ENCODE data around the gene CAMSAP1.

The CAMSAP1 gene

DNA sequence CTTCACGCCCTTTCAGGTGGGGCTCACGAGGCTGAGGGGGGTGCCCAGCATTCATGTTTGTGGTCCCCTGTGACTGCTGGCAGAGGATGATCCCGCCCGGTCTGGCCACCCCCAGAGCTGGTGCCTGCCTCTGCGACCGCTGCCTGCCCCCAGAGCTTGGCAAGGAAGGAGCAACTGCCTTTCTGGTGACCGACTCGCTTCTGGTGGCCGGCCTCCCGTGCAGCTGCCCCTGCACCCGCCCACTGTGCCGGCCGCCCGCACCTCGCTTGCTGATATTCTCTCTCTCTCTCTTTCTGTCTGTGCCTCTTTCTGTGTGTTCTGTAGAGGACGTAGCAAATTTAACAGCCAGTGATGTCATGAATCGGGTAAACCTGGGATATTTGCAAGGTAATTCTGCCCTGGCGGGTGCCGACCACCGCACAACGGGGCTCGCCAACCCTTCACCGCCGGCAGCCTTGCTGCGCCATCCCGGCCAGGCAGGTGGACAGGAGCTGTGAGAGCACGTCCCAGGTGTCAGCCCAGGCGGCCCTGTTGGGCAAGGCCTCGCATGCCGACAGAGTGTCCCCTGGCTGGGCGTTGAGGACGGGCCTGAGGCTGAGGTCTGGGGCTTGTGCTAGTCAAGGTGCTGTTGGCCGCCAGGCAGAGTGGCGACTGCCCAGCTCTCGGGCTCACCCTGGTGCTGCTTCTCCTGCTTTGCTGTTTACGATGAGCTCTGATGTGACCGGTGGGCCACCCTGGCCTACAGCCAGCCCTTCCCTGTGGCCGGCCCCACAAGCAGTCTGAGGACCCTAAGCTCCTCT is 119.4 kb downstream of the CAMSAP1 start:
- Histone ChIP-seq H3K79me2 (ENCODE audit: insufficient read depth, low read length) (no peaks in the 10 kb centered on the region), H3K4me1 (ENCODE audit: insufficient read depth, low read length) (no peaks in the 10 kb centered on the region), H3K4me3 (ENCODE audit: low read depth in 1 of 2, low read length in 2 of 2) (no peak overlapping the region), H3K27ac (ENCODE audit: low read length) (no peak overlapping the region), H3K36me3 (ENCODE audit: insufficient read depth, low read length) (no peaks in the 10 kb centered on the region), H3K9me3 (ENCODE audit: insufficient read depth, low read length, severe bottlenecking) (no peaks in the 10 kb centered on the region), H3K9ac (ENCODE audit: low read depth, low read length) (no peak overlapping the region), H4K20me1 (ENCODE audit: insufficient read depth, low read length) (no peaks in the 10 kb centered on the region; the same call in none of the 2 replicates), H2AFZ (ENCODE audit: low read depth, low read length) (no peak overlapping the region), H3K27me3 (ENCODE audit: insufficient read depth, low read length, poor library complexity) (no peaks in the 10 kb centered on the region), H3K4me2 (ENCODE audit: insufficient read depth, low read length) (no peak overlapping the region)
- ATAC-seq (ENCODE audit: insufficient read depth, low read depth) (no peak), DNase-seq (no peak)
- no peak for TF ChIP-seq EZH2 (IDR thresholded peaks at IDR 0.05; ENCODE audit: borderline replicate concordance, low read depth, low read length, severe bottlenecking)
- TF ChIP-seq, protein P1, sequence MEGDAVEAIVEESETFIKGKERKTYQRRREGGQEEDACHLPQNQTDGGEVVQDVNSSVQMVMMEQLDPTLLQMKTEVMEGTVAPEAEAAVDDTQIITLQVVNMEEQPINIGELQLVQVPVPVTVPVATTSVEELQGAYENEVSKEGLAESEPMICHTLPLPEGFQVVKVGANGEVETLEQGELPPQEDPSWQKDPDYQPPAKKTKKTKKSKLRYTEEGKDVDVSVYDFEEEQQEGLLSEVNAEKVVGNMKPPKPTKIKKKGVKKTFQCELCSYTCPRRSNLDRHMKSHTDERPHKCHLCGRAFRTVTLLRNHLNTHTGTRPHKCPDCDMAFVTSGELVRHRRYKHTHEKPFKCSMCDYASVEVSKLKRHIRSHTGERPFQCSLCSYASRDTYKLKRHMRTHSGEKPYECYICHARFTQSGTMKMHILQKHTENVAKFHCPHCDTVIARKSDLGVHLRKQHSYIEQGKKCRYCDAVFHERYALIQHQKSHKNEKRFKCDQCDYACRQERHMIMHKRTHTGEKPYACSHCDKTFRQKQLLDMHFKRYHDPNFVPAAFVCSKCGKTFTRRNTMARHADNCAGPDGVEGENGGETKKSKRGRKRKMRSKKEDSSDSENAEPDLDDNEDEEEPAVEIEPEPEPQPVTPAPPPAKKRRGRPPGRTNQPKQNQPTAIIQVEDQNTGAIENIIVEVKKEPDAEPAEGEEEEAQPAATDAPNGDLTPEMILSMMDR (IDR thresholded peaks at IDR 0.05; ENCODE audit: borderline replicate concordance, extremely low read depth, low read length, poor library complexity, severe bottlenecking) = no peak

DNA sequence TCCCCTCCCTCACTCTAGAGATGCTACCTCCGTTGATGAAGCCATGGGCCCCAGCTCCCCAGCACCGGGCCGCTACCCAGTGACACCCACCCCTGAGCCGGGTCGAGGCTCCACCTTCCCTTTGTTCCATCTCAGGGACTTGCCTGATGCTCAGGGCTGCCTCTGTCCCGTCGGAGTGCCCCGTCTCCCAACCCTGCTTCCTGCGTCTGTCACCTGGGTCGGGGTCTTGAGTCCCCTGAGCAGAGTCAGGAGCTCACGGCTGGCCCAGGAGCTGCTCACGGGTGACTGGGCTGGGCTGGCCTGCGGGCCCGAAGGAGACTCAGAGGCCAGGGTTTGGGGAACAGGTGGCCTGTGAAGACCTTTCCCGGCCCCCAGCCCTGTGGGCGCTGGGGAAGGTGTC is 120.0 kb downstream of the CAMSAP1 start:
- Histone ChIP-seq H4K20me1 (ENCODE audit: insufficient read depth, low read length) (no peaks in the 10 kb centered on the region; the same call in none of the 2 replicates), H3K4me2 (ENCODE audit: insufficient read depth, low read length) (no peak overlapping the region), H3K4me3 (ENCODE audit: low read depth in 1 of 2, low read length in 2 of 2) (no peak overlapping the region), H3K36me3 (ENCODE audit: insufficient read depth, low read length) (no peaks in the 10 kb centered on the region), H3K4me1 (ENCODE audit: insufficient read depth, low read length) (no peaks in the 10 kb centered on the region), H3K9ac (ENCODE audit: low read depth, low read length) (no peak overlapping the region), H2AFZ (ENCODE audit: low read depth, low read length) (no peak overlapping the region), H3K9me3 (ENCODE audit: insufficient read depth, low read length, severe bottlenecking) (no peaks in the 10 kb centered on the region), H3K27me3 (ENCODE audit: insufficient read depth, low read length, poor library complexity) (no peaks in the 10 kb centered on the region), H3K79me2 (ENCODE audit: insufficient read depth, low read length) (no peaks in the 10 kb centered on the region), H3K27ac (ENCODE audit: low read length) (no peak overlapping the region)
- ATAC-seq (ENCODE audit: insufficient read depth, low read depth) (no peak), DNase-seq (no peak)
- TF ChIP-seq EZH2 (IDR thresholded peaks at IDR 0.05; ENCODE audit: borderline replicate concordance, low read depth, low read length, severe bottlenecking) = no peak
- TF ChIP-seq, protein P1 (IDR thresholded peaks at IDR 0.05; ENCODE audit: borderline replicate concordance, extremely low read depth, low read length, poor library complexity, severe bottlenecking) = no peak

DNA sequence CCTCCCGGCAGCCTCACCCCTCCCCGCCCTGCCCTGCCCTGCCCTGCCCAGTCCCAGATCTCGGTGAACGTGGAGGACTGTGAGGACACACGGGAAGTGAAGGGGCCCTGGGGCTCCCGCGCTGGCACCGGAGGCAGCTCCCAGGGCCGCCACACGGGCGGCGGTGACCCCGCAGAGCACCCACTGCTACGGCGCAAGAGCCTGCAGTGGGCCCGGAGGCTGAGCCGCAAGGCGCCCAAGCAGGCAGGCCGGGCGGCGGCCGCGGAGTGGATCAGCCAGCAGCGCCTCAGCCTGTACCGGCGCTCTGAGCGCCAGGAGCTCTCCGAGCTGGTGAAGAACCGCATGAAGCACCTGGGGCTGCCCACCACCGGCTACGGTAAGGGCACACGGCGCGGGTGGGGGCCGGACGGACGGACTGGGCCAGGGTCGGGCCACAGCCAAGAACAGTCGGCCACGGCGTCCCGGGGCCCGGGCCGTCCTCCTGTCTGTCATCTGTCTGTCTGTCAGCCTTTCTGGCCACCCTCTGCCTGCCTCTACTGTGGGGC is 121.1 kb downstream of the CAMSAP1 start:
- no peaks in the 10 kb centered on the region for H3K79me2 ChIP-seq (ENCODE audit: insufficient read depth, low read length)
- no peaks in the 10 kb centered on the region for H3K27me3 ChIP-seq (ENCODE audit: insufficient read depth, low read length, poor library complexity)
- DNase-seq (no peak), ATAC-seq (ENCODE audit: insufficient read depth, low read depth) (no peak)
- H2AFZ ChIP-seq (ENCODE audit: low read depth, low read length) = no peak overlapping the region
- H3K4me1 ChIP-seq (ENCODE audit: insufficient read depth, low read length) = no peaks in the 10 kb centered on the region
- H3K27ac ChIP-seq (ENCODE audit: low read length) = no peak overlapping the region
- H3K4me2 ChIP-seq (ENCODE audit: insufficient read depth, low read length) = no peak overlapping the region
- H4K20me1 ChIP-seq (ENCODE audit: insufficient read depth, low read length) = no peaks in the 10 kb centered on the region; the same call in none of the 2 replicates
- H3K9me3 ChIP-seq (ENCODE audit: insufficient read depth, low read length, severe bottlenecking) = no peaks in the 10 kb centered on the region
- no peak overlapping the region for H3K4me3 ChIP-seq (ENCODE audit: low read depth in 1 of 2, low read length in 2 of 2)
- TF ChIP-seq, protein P1 (IDR thresholded peaks at IDR 0.05; ENCODE audit: borderline replicate concordance, extremely low read depth, low read length, poor library complexity, severe bottlenecking) = no peak
- TF ChIP-seq EZH2 (IDR thresholded peaks at IDR 0.05; ENCODE audit: borderline replicate concordance, low read depth, low read length, severe bottlenecking) = no peak
- H3K36me3 ChIP-seq (ENCODE audit: insufficient read depth, low read length) = no peaks in the 10 kb centered on the region
- no peak overlapping the region for H3K9ac ChIP-seq (ENCODE audit: low read depth, low read length)
